SH-SY5Y (cell line): ENCODE data around the gene NEU4.

Source experiments
- GATA2 ChIP-seq: IDR thresholded peaks from 2 replicates; pipeline ENCODE4 v1.6.1; 2011; ENCODE audit warnings: mild to moderate bottlenecking, low read depth, low read length
- GATA3 ChIP-seq: IDR thresholded peaks from 2 replicates; pipeline ENCODE4 v1.6.1; 2011; ENCODE audit warnings: low read depth, mild to moderate bottlenecking, low read length, moderate library complexity

The NEU4 gene

GRCh38 chr2:241788572-241788971 lies 20.4 kb upstream of the NEU4 start:
- TF ChIP-seq GATA3 (no peak), GATA2 (no peak)

DNA sequence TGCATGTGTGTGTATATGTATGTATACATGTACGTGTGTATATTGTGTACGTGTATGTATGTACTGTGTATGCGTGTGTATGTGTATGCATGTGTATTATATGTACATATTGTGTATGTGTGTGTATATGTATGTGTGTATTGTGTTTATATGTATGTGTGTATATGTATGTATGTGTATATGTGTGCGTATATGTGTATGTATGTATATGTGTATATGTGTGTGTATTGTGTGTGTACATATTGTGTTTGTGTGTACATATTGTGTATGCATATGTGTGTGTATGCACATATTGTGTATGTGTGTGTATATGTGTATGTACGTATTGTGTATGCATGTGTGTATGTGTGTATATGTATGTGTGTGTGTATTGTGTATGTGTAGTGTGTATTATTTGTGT lies 15.6 kb upstream of the NEU4 start:
- TF ChIP-seq GATA3 (no peak), GATA2 (no peak)

GRCh38 chr2:241794250-241794823 lies 14.7 kb upstream of the NEU4 start:
- no peak for TF ChIP-seq GATA3
- no peak for TF ChIP-seq GATA2

GRCh38 chr2:241795021-241795999 lies 13.7 kb upstream of the NEU4 start:
- no peak for TF ChIP-seq GATA2
- TF ChIP-seq GATA3 = no peak

GRCh38 chr2:241796209-241796608 lies 12.8 kb upstream of the NEU4 start:
- TF ChIP-seq GATA3 = no peak
- TF ChIP-seq GATA2 = no peak

GRCh38 chr2:241796610-241797138 lies 12.3 kb upstream of the NEU4 start:
- TF ChIP-seq GATA2 (no peak), GATA3 (no peak)

DNA sequence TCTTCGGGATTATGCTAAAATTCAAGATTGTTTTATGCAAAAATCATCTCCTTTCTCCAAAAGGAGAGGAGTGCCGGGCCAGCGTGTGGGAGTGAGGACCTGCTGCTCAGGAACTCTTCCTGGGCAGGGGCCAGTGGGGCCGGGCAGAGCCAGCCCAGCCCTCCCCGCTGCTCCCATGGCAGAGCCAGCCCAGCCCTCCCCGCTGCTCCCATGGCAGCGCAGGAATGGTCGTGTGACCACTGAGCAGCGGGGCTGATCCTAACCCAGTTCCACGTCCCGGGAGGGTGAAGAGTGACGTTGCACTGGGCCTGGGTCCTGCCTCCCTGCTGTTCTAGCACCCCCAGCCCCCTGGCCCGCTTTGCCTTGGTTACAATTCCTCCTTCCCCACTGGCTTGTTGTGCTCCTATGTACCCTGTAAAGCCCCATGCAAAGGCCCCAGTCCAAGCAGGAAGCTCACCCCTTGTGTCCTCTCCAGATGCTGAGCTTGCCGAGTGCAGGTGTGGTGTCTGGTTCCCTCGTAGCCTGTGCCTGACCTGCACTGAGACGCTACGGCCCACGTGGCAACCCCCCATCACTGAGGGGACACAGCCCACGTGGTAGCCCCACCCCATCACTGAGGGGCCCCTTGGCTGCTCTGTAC lies 11.4 kb upstream of the NEU4 start:
- no peak for TF ChIP-seq GATA3
- no peak for TF ChIP-seq GATA2

DNA sequence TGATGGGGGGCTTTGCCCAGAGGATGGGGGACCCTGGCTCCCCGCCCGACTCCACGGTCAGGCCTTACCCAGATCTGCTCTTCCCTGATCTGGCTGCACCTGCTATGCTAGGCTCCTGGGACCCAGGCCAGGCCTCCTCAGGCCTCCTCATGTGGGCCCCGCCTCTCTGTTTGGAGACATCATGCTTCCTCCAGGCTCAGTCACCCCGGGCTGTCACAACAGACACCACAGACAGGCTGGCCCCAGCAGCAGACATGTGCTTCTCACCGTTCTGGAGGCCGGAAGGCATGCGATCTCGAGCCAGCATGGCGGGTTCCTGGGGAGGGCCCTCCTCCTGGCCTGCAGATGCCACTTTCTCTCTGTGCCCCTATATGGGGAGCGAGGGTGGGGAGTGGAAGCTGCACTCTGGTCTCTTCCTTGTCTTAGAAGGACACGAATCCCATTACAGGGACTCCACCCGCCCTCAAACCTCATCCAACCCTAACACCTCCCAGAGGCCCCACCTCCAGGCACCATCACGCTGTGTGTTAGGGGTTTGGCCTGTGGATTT lies 10.8 kb upstream of the NEU4 start:
- no peak for TF ChIP-seq GATA2
- no peak for TF ChIP-seq GATA3

DNA sequence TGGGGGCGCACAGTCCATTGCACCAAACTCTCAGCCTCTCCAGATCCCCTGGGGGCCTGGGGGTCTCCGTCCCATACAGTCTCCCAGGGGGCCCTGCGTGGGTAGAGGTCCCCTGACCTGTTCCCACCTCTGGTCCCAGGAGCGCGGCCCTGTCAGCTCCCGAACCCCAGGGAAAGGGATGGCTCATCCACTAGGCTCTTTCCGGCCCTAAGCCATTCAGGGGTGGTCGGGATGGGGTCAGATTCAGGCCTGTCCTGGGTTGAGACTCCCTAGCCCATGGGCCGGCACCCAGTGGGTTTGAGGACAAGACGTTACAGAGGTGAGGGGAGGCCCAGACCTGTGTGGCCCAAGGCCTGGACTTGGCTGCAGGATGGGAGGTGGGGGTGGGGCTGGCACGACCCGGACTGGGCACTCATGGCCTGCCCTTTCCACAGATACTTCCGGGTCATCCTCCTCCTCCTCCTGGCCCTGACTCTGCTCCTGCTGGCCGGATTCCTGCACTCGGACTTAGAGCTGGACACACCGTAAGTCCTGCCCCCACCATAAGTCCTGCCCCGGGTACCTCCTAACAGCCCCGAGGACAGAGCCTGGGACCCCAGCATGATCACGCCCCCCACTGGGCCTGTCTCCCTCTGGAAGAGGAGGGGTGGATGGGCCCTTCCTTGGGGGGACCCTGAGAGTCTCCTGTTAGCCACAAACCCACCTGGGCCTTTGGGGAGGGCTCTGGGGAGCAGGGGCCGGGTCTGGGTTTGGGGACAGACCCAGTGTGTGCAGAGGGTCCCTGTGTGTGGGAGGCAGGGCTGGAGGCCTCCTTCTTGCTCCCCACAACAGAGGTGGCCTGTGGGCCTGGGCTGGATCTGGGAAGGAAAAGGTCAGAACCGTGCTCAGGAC lies 10.1 kb upstream of the NEU4 start:
- TF ChIP-seq GATA3 (no peak), GATA2 (no peak)

DNA sequence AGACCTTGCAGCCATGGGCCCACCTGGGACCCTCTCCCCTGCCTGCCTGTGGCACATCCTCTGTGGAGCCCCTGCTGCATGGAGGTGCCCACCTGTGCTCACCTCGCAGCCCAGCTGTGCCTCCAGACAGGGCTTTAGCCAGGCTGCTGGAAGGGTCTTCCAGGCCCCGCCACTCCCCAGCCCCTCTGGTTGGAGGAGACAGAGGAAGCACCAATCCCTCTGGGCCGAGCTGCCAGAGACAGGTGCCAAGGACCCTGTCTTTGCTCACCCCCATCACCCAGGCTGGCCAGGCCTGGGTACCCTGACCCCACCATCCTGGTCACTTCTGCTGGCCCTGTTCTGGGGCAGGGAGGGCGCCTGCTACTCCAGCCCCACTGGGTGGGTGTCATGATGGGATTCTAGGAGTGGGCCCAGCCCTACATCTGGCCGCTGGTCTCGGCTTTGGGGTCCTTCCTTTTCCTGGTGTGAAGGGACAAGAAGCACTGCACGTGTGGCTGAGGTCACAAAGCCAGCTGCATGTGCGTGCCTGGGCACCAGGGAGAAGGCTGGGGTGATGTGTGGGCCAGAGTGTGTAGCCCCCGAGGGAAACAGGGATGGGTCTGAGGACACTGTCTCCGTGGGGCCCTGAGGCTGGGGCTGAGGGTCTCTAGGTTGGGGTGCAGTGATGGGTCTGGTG lies 9.3 kb upstream of the NEU4 start:
- TF ChIP-seq GATA2 = no peak
- TF ChIP-seq GATA3 = no peak

- TF ChIP-seq GATA3 (no peak), GATA2 (no peak)
Measured at GRCh38 chr2:241801611-241802420, 7.2 kb upstream of the NEU4 start.

DNA sequence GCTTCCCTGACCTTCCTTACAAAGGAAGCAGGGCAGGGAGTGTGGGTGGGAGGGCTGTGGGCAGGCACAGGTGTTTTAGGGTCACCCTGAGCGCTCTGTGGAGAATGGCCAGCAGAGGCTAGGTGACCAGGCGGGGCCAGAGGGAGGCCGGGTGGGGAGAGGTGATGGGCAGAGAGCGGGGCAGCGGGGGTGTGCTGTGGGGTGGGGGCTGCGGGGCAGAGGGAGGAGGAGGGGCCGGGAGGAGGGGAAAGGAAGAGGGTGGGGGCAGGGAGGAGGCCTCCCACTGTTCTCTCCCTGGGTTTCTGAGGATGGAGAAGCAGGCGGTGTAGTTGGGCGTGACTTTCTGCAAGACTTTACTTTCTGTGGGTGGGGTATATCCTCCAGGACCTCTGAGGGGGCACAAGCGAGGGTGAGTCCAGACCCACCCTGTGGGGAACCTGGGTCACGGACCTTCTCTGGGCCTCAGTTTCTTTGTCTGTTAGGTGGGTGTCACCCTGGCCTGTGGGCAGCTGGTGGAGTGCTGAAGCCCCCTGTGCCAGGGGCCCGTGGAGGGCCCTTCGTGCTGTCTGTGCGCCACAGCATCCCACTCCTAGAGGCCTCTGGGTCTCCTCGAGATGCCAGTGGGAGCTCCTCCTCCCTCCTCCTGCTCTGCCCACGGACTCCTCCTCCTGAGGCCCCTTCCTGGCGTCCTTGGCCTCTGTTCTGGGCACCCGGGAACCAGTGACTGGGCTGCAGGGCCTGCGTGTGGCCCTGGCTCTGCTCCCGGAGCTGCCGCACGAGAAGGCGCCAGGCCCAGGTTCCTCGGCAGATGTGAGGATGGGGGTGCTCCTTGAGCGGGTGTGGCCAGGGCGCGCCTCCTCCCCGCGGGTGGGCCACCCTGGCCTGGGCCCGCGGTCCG lies 6.3 kb upstream of the NEU4 start:
- TF ChIP-seq GATA3 (no peak), GATA2 (no peak)
